ENCODE data around the gene PNPLA4.

The PNPLA4 gene

GRCh38 chrX:7852166-7852565 is 75.0 kb downstream of the PNPLA4 start:
- no peak for DNase-seq
